Measurements from ENCODE around the gene FOXA2.

Gene FOXA2

GRCh38 chr20:22582964-22583772 is 1.2 kb downstream of the FOXA2 start:
- no peak for TF ChIP-seq CTCF (IDR thresholded peaks at IDR 0.05; ENCODE audit: low read depth, low read length)
- no peak for DNase-seq
- Histone ChIP-seq H3K27me3 (ENCODE audit: insufficient read depth, low read depth, severe bottlenecking) (peaks cover 79% of the 10 kb centered on the region), H3K36me3 (no peaks in the 10 kb centered on the region), H3K27ac (no peak overlapping the region), H3K9me3 (ENCODE audit: severe bottlenecking) (peaks cover 8% of the 10 kb centered on the region), H3K4me3 (ENCODE audit: low read depth, low read length) (no peak overlapping the region)

- H3K36me3 ChIP-seq: no peaks in the 10 kb centered on the region
- peaks cover 11% of the 10 kb centered on the region for H3K9me3 ChIP-seq (ENCODE audit: severe bottlenecking)
Measured at GRCh38 chr20:22582386-22582963, 1.9 kb downstream of the FOXA2 start.

GRCh38 chr20:22581437-22582385 is 2.7 kb downstream of the FOXA2 start:
- Histone ChIP-seq H3K36me3 (no peaks in the 10 kb centered on the region), H3K4me3 (ENCODE audit: low read depth, low read length) (no peak overlapping the region), H3K27ac (no peak overlapping the region), H3K9me3 (ENCODE audit: severe bottlenecking) (peaks cover 15% of the 10 kb centered on the region), H3K27me3 (ENCODE audit: insufficient read depth, low read depth, severe bottlenecking) (peaks cover 81% of the 10 kb centered on the region)
- TF ChIP-seq CTCF (IDR thresholded peaks at IDR 0.05; ENCODE audit: low read depth, low read length): no peak
- no peak for DNase-seq

More at GRCh38 chr20:22582386-22582963, 1.9 kb downstream of the FOXA2 start:
- no peak overlapping the region for H3K27ac ChIP-seq
- TF ChIP-seq CTCF (IDR thresholded peaks at IDR 0.05; ENCODE audit: low read depth, low read length): no peak
- no peak overlapping the region for H3K4me3 ChIP-seq (ENCODE audit: low read depth, low read length)
- H3K27me3 ChIP-seq (ENCODE audit: insufficient read depth, low read depth, severe bottlenecking): peaks cover 81% of the 10 kb centered on the region
- no peak for DNase-seq

GRCh38 chr20:22579711-22580697 is 4.4 kb downstream of the FOXA2 start:
- Histone ChIP-seq H3K27me3 (ENCODE audit: insufficient read depth, low read depth, severe bottlenecking) (peaks cover 81% of the 10 kb centered on the region), H3K9me3 (ENCODE audit: severe bottlenecking) (peaks cover 15% of the 10 kb centered on the region), H3K27ac (no peak overlapping the region), H3K4me3 (ENCODE audit: low read depth, low read length) (no peak overlapping the region), H3K36me3 (no peaks in the 10 kb centered on the region)
- DNase-seq: no peak
- no peak for TF ChIP-seq CTCF (IDR thresholded peaks at IDR 0.05; ENCODE audit: low read depth, low read length)

- peaks cover 15% of the 10 kb centered on the region for H3K9me3 ChIP-seq (ENCODE audit: severe bottlenecking)
- no peak for DNase-seq
- TF ChIP-seq CTCF (IDR thresholded peaks at IDR 0.05; ENCODE audit: low read depth, low read length): no peak
- no peak overlapping the region for H3K4me3 ChIP-seq (ENCODE audit: low read depth, low read length)
- H3K27me3 ChIP-seq (ENCODE audit: insufficient read depth, low read depth, severe bottlenecking): peaks cover 87% of the 10 kb centered on the region
- no peak overlapping the region for H3K27ac ChIP-seq
- H3K36me3 ChIP-seq: no peaks in the 10 kb centered on the region
Measured at GRCh38 chr20:22579119-22579427, 5.3 kb downstream of the FOXA2 start.

Measured in WERI-Rb-1 (cell line).